T-helper 1 cell treated with Interleukin-12 subunit alpha and Interleukin-12 subunit beta and Interleukin-4 antibody, amounts not matched to agents 30 ng/mL and 1 ng/mL, for 36 hours (primary cell): ENCODE data around the gene TFEB. TPM values are rescaled to one million over a fixed set of nuclear protein-coding genes. Genes with fewer than 3 reads are reported as not detected.
"Not testable (repeated sequence)": the region's sequence is repeated elsewhere in the genome, so short reads cannot be mapped to it uniquely, and the experiment has no call there.

ENCODE experiments used
- intact Hi-C: fragments of 100-400 bp; cut with micrococcal nuclease; formaldehyde crosslinking; loops from one replicate; pipeline ENCODE4 v1.15.1; 2024
- total RNA-seq: library from RNA; stranded (reverse); gene quantifications from 2 replicates; pipeline ENCODE4 v1.2.3, GENCODE V29; 2022

Gene TFEB
- total RNA-seq, 1 donor from 2014 or later, result 22.1 TPM

DNA sequence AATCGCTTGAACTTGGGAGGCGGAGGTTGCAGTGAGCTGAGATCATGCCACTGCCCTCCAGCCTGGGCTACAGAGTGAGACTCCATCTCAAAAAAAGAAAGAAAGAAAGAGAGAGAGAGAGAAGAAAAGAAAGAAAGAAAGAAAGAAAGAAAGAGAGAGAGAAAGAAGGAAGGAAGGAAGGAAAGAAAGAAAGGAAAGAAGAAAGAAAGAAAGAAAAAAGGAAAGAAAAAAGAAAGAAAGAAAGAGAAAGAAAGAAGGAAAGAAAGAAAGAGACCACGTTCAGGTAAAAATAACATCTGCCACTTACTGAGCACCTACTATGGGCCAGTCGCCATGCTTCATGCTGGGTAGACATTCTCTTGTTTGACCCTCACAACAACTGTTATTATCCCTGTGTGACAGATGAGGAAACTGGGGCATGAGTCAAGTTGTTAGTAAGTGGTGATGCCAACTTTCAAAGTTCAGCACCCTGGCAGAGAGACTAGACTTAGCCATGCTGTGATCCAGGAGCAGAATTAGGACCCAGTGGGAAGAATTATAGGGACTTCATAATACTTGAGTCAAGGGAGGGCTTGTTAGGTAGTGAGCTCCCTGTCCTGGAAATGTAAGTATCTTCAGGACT is 30.7 kb upstream of the TFEB start:
- intact Hi-C loops, result not testable (repeated sequence)

- intact Hi-C loops, result no loop called here
Measured at GRCh38 chr6:41763470-41763869, 28.1 kb upstream of the TFEB start.

DNA sequence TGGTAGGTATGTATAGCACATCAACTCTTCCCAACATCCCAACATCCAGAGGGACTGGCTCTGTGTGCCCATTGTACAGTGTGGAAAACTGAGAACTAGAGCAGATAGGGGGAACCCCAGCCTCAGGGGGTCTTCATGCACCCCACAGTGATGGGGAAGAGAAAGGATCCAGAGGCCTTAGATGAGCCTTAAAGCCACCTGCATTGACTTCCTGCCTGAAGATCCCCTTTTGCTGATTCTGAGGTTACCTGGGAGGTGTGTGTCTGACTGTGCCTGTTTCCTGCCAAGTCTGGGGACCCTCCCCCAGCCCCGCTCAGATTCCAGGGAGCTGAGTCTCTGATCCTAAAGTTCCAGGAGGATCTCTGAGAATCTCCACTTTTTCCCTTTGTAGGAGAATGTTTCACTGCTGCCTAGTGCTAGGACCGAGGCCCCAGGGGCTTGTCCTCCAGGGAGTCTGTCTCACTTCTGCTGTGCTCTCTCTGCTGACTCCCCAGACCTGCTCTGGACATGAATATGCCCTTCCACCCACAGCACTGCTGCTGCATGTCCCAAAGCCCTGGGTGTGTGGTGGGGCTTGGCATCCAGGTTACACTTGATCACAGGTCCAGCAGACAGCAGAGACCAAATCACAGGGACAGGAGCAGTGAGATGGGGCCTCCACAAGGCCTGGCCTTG is 24.6 kb upstream of the TFEB start:
- intact Hi-C loops, result no loop called here

DNA sequence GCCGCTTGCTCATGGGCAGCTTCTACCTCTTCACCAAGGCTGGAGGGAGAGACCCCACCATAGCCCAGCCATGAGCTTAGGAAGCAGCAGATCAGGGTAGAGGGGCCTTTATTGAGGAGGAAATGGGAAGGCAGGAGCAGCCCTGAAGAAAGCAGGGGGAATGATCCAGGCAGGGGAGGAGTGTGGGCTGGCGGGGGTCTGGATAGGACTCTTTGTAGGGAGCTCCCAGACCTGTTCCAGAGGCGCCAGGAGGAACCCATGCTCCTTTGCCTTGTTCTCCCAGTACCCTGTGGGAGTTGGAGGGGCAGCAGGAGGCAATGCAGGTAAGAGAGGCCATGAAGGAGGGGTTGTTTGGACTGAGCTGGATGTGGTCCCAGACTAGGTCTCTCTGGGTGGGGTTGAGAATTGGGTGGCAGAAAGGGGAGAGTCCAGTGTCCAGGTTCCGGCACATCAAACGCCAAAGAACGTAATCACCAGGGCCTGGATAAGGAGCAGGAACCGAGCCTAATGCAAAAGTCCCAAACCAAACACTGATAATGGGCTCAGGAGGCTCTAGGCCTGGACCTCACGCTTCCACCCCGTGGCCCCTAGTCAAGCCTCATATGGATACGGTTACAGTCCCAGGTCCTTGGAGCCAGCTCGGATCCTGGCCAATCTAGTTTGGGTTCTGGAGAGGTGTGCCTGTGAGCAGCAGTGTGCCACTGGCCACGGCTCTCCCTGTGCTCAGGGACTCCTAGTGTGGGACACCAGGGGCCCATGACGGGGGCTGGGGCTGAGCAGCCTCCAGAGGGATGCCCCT is 23.9 kb upstream of the TFEB start:
- intact Hi-C loops, result no loop called here

- intact Hi-C loops, result no loop called here
Measured at GRCh38 chr6:41758641-41759035, 23.2 kb upstream of the TFEB start.

- intact Hi-C loops, result no loop called here
Measured at GRCh38 chr6:41757931-41758640, 22.7 kb upstream of the TFEB start.

GRCh38 chr6:41757271-41757670 is 21.9 kb upstream of the TFEB start:
- intact Hi-C loops, result no loop called here

DNA sequence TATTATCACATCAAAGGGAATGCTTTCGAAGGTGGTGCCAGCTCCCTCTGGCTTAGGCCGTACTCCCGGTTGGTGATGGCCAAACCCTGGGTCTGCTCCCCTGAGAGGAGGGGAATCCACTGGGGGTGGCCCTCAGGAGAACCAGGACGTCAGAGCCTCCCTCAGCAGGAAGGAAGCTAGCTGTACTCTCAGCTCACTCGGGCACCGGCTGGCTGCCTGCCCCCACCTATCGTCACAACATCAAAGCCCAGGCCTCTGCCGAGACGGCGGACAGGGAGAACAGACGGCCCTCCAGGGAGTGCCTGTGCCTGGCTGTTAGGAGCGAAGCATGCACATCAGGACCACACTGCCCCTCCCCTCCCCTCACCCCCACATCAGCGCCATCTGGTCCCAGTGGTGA is 20.9 kb upstream of the TFEB start:
- intact Hi-C loops, result no loop called here

DNA sequence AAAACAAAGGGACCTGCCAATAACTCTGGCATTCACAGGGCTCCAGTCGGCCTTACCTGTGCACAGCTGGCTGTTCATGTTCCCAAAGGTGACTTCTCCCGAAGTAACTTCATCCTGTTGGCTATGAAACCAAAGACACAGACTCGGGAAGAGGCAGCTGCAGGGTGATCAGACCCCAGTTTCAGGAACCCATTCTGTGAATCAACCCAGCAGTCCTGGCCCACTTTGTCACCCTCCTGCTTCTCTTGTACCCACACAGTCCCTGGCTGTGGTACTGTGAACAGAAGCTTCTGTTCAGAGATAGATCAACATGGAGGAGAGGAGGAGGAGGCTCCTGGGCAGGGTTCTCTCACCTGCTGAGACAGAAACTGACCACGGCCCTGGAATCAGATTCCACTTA is 20.5 kb upstream of the TFEB start:
- intact Hi-C loops, result no loop called here

DNA sequence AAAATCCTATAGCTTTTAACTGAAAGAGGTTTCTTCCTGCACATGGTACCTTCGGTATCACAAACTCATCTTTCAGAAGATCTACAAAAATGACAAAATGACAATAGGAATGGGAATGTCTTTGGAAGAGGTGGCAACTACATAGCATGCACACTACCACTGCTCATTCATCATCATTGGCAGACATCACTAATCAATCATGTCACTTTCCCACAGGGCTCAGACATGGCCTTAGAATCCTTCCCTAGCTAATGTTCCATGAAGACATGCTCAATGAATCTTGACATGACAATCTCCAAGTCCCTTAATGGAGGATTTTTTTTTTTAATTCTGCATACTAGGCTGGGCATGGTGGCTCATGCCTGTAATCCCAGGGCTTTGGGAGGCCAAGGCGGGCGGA is 15.0 kb upstream of the TFEB start:
- intact Hi-C loops, result no loop called here

DNA sequence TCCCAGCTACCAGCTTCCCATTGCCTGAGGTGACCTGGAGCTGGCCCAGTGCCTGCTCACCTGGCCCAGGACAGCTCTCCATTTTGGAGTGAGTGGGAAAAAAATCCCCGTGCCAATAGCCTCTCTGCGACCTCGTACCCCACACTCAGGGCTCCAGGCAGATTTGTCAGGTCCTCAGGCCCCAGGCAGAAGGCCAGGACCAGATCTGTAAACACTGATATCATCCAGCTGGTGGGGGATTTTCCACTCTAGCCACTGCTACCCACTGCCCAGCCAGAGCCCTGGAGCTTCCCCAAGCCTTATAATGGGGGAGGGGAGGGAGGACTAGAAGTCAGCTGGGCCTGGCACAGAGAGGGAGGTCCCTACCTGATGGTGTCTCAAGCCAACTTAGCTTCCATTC is 13.1 kb upstream of the TFEB start:
- intact Hi-C loops, result no loop called here

DNA sequence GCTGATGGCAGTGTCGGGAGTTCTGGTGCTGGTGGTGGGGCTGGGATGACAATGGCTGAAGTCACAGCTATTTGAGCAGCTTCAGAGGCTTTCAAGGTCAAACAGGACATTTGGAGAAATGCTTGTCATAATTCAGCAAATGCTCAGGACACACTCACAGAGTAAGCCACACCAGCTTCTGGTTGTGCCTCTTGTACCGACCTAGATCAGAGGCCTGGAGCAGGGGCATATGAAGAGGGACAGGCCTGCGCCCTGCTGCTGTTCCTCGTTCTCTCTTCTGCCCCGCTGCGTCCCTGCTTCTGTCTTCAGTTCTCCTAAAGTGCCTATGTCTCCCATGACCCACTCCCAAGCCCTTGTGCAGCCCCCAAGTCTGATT is 12.7 kb upstream of the TFEB start:
- intact Hi-C loops, result no loop called here

- intact Hi-C loops, result no loop called here
Measured at GRCh38 chr6:41747256-41748101, 12.1 kb upstream of the TFEB start, which contains the start of gene PGC. Gene PGC (minus strand): TSS chr6:41747397. CDS start chr6:41747334, 63 bp downstream.

- intact Hi-C loops, result no loop called here
Measured at GRCh38 chr6:41746107-41746506, 10.7 kb upstream of the TFEB start.

DNA sequence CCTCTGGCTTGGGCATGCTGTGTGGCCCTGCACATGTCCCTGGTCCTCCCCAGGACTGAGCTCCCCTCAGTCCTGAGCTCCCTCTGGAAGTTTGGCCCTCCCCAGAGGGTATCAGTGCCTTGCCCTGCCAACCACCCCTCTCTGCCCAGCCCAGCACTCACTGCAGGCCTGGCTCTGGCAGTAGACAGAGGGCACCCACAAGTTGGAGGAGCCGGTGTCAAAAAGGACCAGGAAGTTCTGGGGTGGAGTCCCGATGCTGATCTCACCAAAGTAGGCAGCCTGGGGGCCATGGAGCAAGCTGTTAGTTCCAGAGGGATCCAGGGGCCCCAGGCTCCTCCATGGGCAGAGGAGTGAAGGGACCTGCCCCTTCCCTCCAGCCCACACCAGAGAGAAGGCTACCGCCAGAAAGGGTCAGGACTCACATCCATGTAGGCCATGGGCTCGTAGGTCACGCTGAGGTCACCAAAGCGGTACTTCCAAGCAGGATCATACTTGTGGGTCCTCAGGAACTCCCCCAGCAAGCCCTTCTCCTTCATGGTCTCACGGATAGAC is 8.9 kb upstream of the TFEB start:
- intact Hi-C loops, result no loop called here

- intact Hi-C loops, result no loop called here
Measured at GRCh38 chr6:41743406-41744235, 8.2 kb upstream of the TFEB start.

GRCh38 chr6:41741625-41742490 is 6.5 kb upstream of the TFEB start:
- intact Hi-C loops, result no loop called here

- intact Hi-C loops, result no loop called here
Measured at GRCh38 chr6:41740366-41741162, 5.2 kb upstream of the TFEB start.
